HuH-7.5 (cell line): Measurements from ENCODE around the gene ST8SIA1.
"Not testable (repeated sequence)": the region's sequence is repeated elsewhere in the genome, so short reads cannot be mapped to it uniquely, and the experiment has no call there.

ENCODE experiments used
- DNase-seq: peaks from one replicate; pipeline ENCODE4 v3.0.0; 2011; ENCODE audit warnings: low spot score

The ST8SIA1 gene

GRCh38 chr12:22334410-22335100 is at the start of gene ST8SIA1:
ST8SIA1 (minus strand) TSS chr12:22334707; CDS start chr12:22334232, 475 bp downstream.
- peak; percentile 36 for DNase-seq

GRCh38 chr12:22380031-22380430 is 45.5 kb upstream of the ST8SIA1 start:
- no peak for DNase-seq

GRCh38 chr12:22377731-22378496 is 43.4 kb upstream of the ST8SIA1 start:
- no peak for DNase-seq

- DNase-seq = not testable (repeated sequence)
These were observed 42.2 kb upstream of the ST8SIA1 start for GRCh38 chr12:22376596-22377150.

GRCh38 chr12:22374508-22374907 is 40.0 kb upstream of the ST8SIA1 start:
- no peak for DNase-seq

GRCh38 chr12:22372277-22372837 is 37.9 kb upstream of the ST8SIA1 start:
- DNase-seq = no peak

- no peak for DNase-seq
These were observed 31.7 kb upstream of the ST8SIA1 start for GRCh38 chr12:22366181-22366580.

GRCh38 chr12:22361785-22362184 is 27.3 kb upstream of the ST8SIA1 start:
- DNase-seq = no peak

- no peak for DNase-seq
These were observed 26.3 kb upstream of the ST8SIA1 start for GRCh38 chr12:22360774-22361173.

- DNase-seq = no peak
These were observed 23.0 kb upstream of the ST8SIA1 start for GRCh38 chr12:22357531-22357930.

- no peak for DNase-seq
These were observed 21.7 kb upstream of the ST8SIA1 start for GRCh38 chr12:22356231-22356630.

- DNase-seq = no peak
These were observed 20.6 kb upstream of the ST8SIA1 start for GRCh38 chr12:22355011-22355580.

GRCh38 chr12:22353615-22354325 is 19.3 kb upstream of the ST8SIA1 start:
- DNase-seq = no peak

GRCh38 chr12:22350886-22351285 is 16.4 kb upstream of the ST8SIA1 start:
- DNase-seq = no peak

- DNase-seq = no peak
These were observed 13.7 kb upstream of the ST8SIA1 start for GRCh38 chr12:22348208-22348607.

GRCh38 chr12:22340143-22340542 is 5.6 kb upstream of the ST8SIA1 start:
- DNase-seq = no peak

- no peak for DNase-seq
These were observed 5.2 kb upstream of the ST8SIA1 start for GRCh38 chr12:22339691-22340090.

- no peak for DNase-seq
These were observed 1.3 kb upstream of the ST8SIA1 start for GRCh38 chr12:22335794-22336166.

GRCh38 chr12:22333713-22334409 is 646 bp downstream of the ST8SIA1 start:
- no peak for DNase-seq

GRCh38 chr12:22333186-22333712 is 1.3 kb downstream of the ST8SIA1 start:
- no peak for DNase-seq

GRCh38 chr12:22332202-22332601 is 2.3 kb downstream of the ST8SIA1 start:
- no peak for DNase-seq
